EH (cell line): ENCODE data around the gene ABHD6.
"Not testable (repeated sequence)": the region's sequence is repeated elsewhere in the genome, so short reads cannot be mapped to it uniquely, and the experiment has no call there.

Source experiments
- DNase-seq: peaks from one replicate; pipeline ENCODE4 v3.0.0-alpha.2; 2015; ENCODE audit warnings: low read depth

The ABHD6 gene

GRCh38 chr3:58242860-58243259 is 5.3 kb downstream of the ABHD6 start:
- not testable (repeated sequence) for DNase-seq

GRCh38 chr3:58243976-58244585 is 6.5 kb downstream of the ABHD6 start:
- no peak for DNase-seq

GRCh38 chr3:58246148-58247047 is 8.8 kb downstream of the ABHD6 start:
- DNase-seq = no peak

- DNase-seq = no peak
Measured at GRCh38 chr3:58249358-58250092, 11.9 kb downstream of the ABHD6 start.

- DNase-seq = no peak
Measured at GRCh38 chr3:58250093-58250707, 12.6 kb downstream of the ABHD6 start.

- DNase-seq = no peak
Measured at GRCh38 chr3:58251631-58252035, 14.0 kb downstream of the ABHD6 start.

DNA sequence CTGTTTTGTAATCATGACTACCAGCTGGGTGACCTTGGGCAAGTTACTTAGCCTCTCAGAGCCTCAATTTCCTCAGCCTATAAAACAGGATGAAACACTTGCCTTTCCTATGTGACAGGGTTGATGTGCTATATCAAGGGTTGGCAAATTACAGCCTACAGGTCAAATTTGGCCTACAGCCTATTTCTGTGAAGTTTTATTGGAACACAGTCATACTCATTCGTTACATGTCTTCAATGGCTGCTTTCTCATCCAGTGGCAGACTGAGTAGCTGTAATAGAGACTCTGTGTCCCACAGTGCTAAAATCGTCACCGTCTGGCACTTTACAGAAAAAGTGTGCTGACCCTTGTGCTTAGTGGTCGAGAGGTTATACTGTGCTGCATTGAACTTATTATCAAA is 16.6 kb downstream of the ABHD6 start:
- no peak for DNase-seq

GRCh38 chr3:58256061-58256460 is 18.5 kb downstream of the ABHD6 start:
- DNase-seq = no peak

GRCh38 chr3:58256511-58256910 is 18.9 kb downstream of the ABHD6 start:
- DNase-seq = no peak

GRCh38 chr3:58258392-58259055 is 20.9 kb downstream of the ABHD6 start:
- DNase-seq = no peak

DNA sequence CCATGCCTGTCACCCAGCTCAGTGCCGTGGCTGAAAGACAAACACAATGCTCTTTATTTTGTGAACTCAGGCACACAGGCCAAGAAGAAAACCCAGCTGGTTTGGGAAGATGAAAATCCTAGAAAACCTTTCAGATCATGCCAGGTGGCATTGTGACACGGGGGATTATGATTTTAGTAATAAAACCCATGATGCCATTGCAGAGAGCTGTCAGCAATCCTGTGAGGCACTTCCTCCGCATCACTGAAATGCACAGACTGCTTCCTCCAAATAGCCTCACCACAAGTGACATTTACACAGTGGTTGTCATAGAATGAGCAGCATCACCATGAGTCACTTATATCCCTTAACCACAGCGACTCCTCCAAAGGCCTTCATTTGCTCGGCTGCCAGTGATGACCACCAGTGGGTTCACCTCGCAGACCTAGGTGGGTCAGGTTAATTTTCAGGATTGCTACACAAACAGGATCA is 22.7 kb downstream of the ABHD6 start:
- DNase-seq = peak; percentile 90

DNA sequence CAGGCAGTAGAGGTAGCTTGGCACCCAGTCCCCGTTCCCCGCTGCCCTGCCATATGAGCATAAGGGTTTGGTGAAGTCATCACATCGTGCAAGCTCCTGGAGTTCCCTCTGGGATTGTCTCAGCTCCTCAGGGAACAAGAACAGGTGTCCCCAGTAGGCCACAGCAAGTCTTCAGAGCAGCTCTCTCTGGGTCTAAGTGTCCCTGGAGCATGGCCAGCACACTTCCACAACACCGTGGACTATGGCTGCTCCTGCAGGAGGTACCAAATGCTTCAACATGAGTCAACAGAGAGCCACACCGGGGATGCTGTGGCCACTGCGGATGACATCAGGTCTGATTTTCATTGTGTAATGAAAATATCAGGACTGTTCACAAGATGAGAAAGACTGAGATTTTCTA is 23.1 kb downstream of the ABHD6 start:
- DNase-seq = peak; percentile 56

- no peak for DNase-seq
Measured at GRCh38 chr3:58261954-58262666, 24.5 kb downstream of the ABHD6 start.

- DNase-seq = no peak
Measured at GRCh38 chr3:58266577-58266976, 29.0 kb downstream of the ABHD6 start.

DNA sequence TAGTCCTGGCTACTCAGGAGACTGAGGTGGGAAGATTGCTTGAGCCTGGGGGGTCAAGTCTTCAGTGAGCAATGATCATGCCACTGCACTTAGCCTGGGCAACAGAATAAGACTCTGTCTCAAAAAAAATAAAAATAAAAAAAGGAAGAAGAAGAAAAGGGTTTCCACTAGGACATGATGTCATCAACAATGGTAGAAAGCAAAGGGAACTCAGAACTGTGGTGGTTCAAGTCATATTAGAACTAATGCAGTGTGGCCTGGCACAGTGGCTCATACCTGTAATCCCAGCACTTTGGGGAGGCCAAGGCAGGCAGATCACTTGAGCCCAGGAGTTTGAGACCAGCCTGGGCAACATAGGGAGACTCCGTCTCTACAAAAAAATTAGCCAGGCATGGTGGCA is 30.0 kb downstream of the ABHD6 start:
- DNase-seq = not testable (repeated sequence)

- DNase-seq = no peak
Measured at GRCh38 chr3:58269356-58269755, 31.8 kb downstream of the ABHD6 start.

DNA sequence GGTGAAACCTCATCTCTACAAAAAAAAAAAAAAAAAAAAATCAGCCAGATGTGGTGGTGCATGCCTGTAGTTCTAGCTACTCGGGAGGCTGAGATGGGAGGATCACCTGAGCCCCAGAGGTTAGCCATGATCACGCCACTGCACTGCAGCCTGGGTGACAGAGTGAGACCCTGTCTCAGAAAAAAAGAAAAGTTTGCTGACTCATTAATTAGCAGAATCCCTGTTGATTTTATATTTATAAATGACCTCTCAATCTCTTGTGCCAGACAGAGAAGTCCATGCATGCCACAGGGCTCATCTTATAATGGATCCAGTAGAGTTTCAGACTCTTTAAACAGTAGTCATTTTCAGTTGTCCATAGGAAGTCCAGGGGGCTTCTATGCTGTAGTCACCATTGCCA is 32.9 kb downstream of the ABHD6 start:
- no peak for DNase-seq

GRCh38 chr3:58271901-58272501 is 34.4 kb downstream of the ABHD6 start:
- DNase-seq = peak; percentile 94

DNA sequence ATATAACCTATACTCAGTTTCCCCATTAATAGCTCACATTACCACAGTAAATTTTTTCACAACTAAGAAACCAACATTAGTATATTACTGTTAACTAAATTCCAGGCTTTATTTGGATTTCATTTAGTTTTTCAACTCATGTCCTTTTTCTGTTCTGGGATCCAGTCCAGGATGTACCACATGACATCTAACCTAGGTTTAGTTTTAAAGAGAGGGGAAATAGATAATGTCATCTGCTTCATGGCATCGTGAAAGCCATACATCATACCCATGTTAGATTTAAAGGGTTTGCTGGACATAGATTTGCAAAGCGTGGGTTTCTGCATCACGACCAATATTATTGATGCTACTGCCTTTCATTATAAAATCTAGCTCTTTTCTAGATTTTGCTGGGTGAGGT is 35.3 kb downstream of the ABHD6 start:
- peak; percentile 59 for DNase-seq

GRCh38 chr3:58273362-58273761 is 35.8 kb downstream of the ABHD6 start:
- not testable (repeated sequence) for DNase-seq
